ENCODE data around the gene TEAD3.

The TEAD3 gene

GRCh38 chr6:35490821-35491557 is 5.9 kb downstream of the TEAD3 start:
- H3K9me3 Mint-ChIP-seq = no peaks in the 10 kb centered on the region
- H3K36me3 Mint-ChIP-seq (ENCODE audit: low read depth) = no peaks in the 10 kb centered on the region
- peaks cover 11% of the 10 kb centered on the region for H3K4me1 Mint-ChIP-seq (ENCODE audit: low read depth)
- no peak overlapping the region for H3K4me3 Mint-ChIP-seq
- H3K27ac Mint-ChIP-seq = no peak overlapping the region
- H3K27me3 Mint-ChIP-seq (ENCODE audit: low read depth) = peaks cover 32% of the 10 kb centered on the region

- H3K9me3 Mint-ChIP-seq = no peaks in the 10 kb centered on the region
- peaks cover 11% of the 10 kb centered on the region for H3K4me1 Mint-ChIP-seq (ENCODE audit: low read depth)
- no peak overlapping the region for H3K27ac Mint-ChIP-seq
- H3K36me3 Mint-ChIP-seq (ENCODE audit: low read depth) = no peaks in the 10 kb centered on the region
- H3K4me3 Mint-ChIP-seq = no peak overlapping the region
- H3K27me3 Mint-ChIP-seq (ENCODE audit: low read depth) = peaks cover 24% of the 10 kb centered on the region
Observed at GRCh38 chr6:35489995-35490791, 6.7 kb downstream of the TEAD3 start.

GRCh38 chr6:35489066-35489465 is 7.8 kb downstream of the TEAD3 start:
- peaks cover 18% of the 10 kb centered on the region for H3K27me3 Mint-ChIP-seq (ENCODE audit: low read depth)
- H3K36me3 Mint-ChIP-seq (ENCODE audit: low read depth) = no peaks in the 10 kb centered on the region
- H3K27ac Mint-ChIP-seq = no peak overlapping the region
- H3K9me3 Mint-ChIP-seq = no peaks in the 10 kb centered on the region
- no peak overlapping the region for H3K4me3 Mint-ChIP-seq
- peaks cover 10% of the 10 kb centered on the region for H3K4me1 Mint-ChIP-seq (ENCODE audit: low read depth)

GRCh38 chr6:35488517-35488862 is 8.4 kb downstream of the TEAD3 start:
- H3K4me3 Mint-ChIP-seq = no peak overlapping the region
- no peaks in the 10 kb centered on the region for H3K36me3 Mint-ChIP-seq (ENCODE audit: low read depth)
- no peak overlapping the region for H3K27ac Mint-ChIP-seq
- H3K27me3 Mint-ChIP-seq (ENCODE audit: low read depth) = peaks cover 15% of the 10 kb centered on the region
- peaks cover 8% of the 10 kb centered on the region for H3K4me1 Mint-ChIP-seq (ENCODE audit: low read depth)
- H3K9me3 Mint-ChIP-seq = no peaks in the 10 kb centered on the region

GRCh38 chr6:35487658-35488516 is 9.0 kb downstream of the TEAD3 start:
- Mint-ChIP-seq H3K9me3 (no peaks in the 10 kb centered on the region), H3K4me1 (ENCODE audit: low read depth) (peaks cover 8% of the 10 kb centered on the region), H3K36me3 (ENCODE audit: low read depth) (no peaks in the 10 kb centered on the region), H3K4me3 (no peak overlapping the region), H3K27me3 (ENCODE audit: low read depth) (peaks cover 9% of the 10 kb centered on the region), H3K27ac (no peak overlapping the region)

GRCh38 chr6:35486005-35486925 is 10.6 kb downstream of the TEAD3 start:
- Mint-ChIP-seq H3K27ac (no peak overlapping the region), H3K36me3 (ENCODE audit: low read depth) (no peaks in the 10 kb centered on the region)

GRCh38 chr6:35485402-35485877 is 11.4 kb downstream of the TEAD3 start:
- Mint-ChIP-seq H3K27me3 (ENCODE audit: low read depth) (no peaks in the 10 kb centered on the region), H3K4me3 (no peak overlapping the region), H3K9me3 (no peaks in the 10 kb centered on the region), H3K4me1 (ENCODE audit: low read depth) (peaks cover 8% of the 10 kb centered on the region), H3K36me3 (ENCODE audit: low read depth) (no peaks in the 10 kb centered on the region), H3K27ac (no peak overlapping the region)

More at GRCh38 chr6:35486005-35486925, 10.6 kb downstream of the TEAD3 start:
- Mint-ChIP-seq H3K4me1 (ENCODE audit: low read depth) (peaks cover 8% of the 10 kb centered on the region), H3K4me3 (no peak overlapping the region), H3K27me3 (ENCODE audit: low read depth) (peaks cover 5% of the 10 kb centered on the region), H3K9me3 (no peaks in the 10 kb centered on the region)

GRCh38 chr6:35484921-35485392 is 11.9 kb downstream of the TEAD3 start:
- no peak overlapping the region for H3K4me3 Mint-ChIP-seq
- H3K4me1 Mint-ChIP-seq (ENCODE audit: low read depth) = peaks cover 8% of the 10 kb centered on the region
- no peaks in the 10 kb centered on the region for H3K36me3 Mint-ChIP-seq (ENCODE audit: low read depth)
- H3K9me3 Mint-ChIP-seq = no peaks in the 10 kb centered on the region
- no peak overlapping the region for H3K27ac Mint-ChIP-seq
- no peaks in the 10 kb centered on the region for H3K27me3 Mint-ChIP-seq (ENCODE audit: low read depth)

- Mint-ChIP-seq H3K36me3 (ENCODE audit: low read depth) (no peaks in the 10 kb centered on the region), H3K27me3 (ENCODE audit: low read depth) (no peaks in the 10 kb centered on the region), H3K4me1 (ENCODE audit: low read depth) (peaks cover 8% of the 10 kb centered on the region), H3K4me3 (no peak overlapping the region), H3K9me3 (no peaks in the 10 kb centered on the region), H3K27ac (no peak overlapping the region)
Observed at GRCh38 chr6:35483893-35484645, 12.8 kb downstream of the TEAD3 start.

GRCh38 chr6:35483490-35483889 is 13.4 kb downstream of the TEAD3 start:
- no peak overlapping the region for H3K4me3 Mint-ChIP-seq
- peaks cover 8% of the 10 kb centered on the region for H3K4me1 Mint-ChIP-seq (ENCODE audit: low read depth)
- H3K9me3 Mint-ChIP-seq = no peaks in the 10 kb centered on the region
- no peaks in the 10 kb centered on the region for H3K27me3 Mint-ChIP-seq (ENCODE audit: low read depth)
- no peaks in the 10 kb centered on the region for H3K36me3 Mint-ChIP-seq (ENCODE audit: low read depth)
- no peak overlapping the region for H3K27ac Mint-ChIP-seq

GRCh38 chr6:35483062-35483461 is 13.8 kb downstream of the TEAD3 start:
- no peaks in the 10 kb centered on the region for H3K36me3 Mint-ChIP-seq (ENCODE audit: low read depth)
- no peaks in the 10 kb centered on the region for H3K27me3 Mint-ChIP-seq (ENCODE audit: low read depth)
- H3K4me1 Mint-ChIP-seq (ENCODE audit: low read depth) = peaks cover 6% of the 10 kb centered on the region
- H3K27ac Mint-ChIP-seq = no peak overlapping the region
- no peak overlapping the region for H3K4me3 Mint-ChIP-seq
- H3K9me3 Mint-ChIP-seq = no peaks in the 10 kb centered on the region

- H3K4me1 Mint-ChIP-seq (ENCODE audit: low read depth) = no peaks in the 10 kb centered on the region
- H3K9me3 Mint-ChIP-seq = no peaks in the 10 kb centered on the region
- H3K4me3 Mint-ChIP-seq = no peak overlapping the region
- no peaks in the 10 kb centered on the region for H3K36me3 Mint-ChIP-seq (ENCODE audit: low read depth)
- H3K27ac Mint-ChIP-seq = no peak overlapping the region
- no peaks in the 10 kb centered on the region for H3K27me3 Mint-ChIP-seq (ENCODE audit: low read depth)
Observed at GRCh38 chr6:35481226-35481625, 15.7 kb downstream of the TEAD3 start.

- Mint-ChIP-seq H3K36me3 (ENCODE audit: low read depth) (no peaks in the 10 kb centered on the region), H3K27me3 (ENCODE audit: low read depth) (no peaks in the 10 kb centered on the region), H3K4me1 (ENCODE audit: low read depth) (no peaks in the 10 kb centered on the region), H3K4me3 (no peak overlapping the region), H3K27ac (no peak overlapping the region), H3K9me3 (no peaks in the 10 kb centered on the region)
Observed at GRCh38 chr6:35480176-35480575, 16.7 kb downstream of the TEAD3 start.

Measured in T-helper 1 cell treated with Interleukin-12 subunit alpha and Interleukin-12 subunit beta and Interleukin-4 antibody, amounts not matched to agents 30 μg/mL and 1 μg/mL, for 36 hours (primary cell).